A673 (cell line): Measurements from ENCODE around the gene PLCB4. TPM values are rescaled to one million over a fixed set of nuclear protein-coding genes. Genes with fewer than 3 reads are reported as not detected.

Source experiments
- BruUV-seq: library from RNA; stranded (reverse); fragments of 400-500 nt; replicated peaks from 2 replicates; lab custom pipeline; 2021; lab: Mats Ljungman, UMichigan
- CTCF ChIA-PET: fragments of 300-600 bp; sonication (Branson Sonifier 250); formaldehyde crosslinking; loops from one replicate; lab custom pipeline; 2022; ENCODE audit warnings: antibody characterized with exemption; lab: Charles Lee
- POLR2A ChIA-PET: fragments of 300-600 bp; sonication (Branson Sonifier 250); formaldehyde crosslinking; loops from one replicate; lab custom pipeline; 2022; ENCODE audit warnings: antibody characterized with exemption; ENCODE audit not compliant: low non-redundant PET; lab: Charles Lee
- DNase-seq: peaks from one replicate; pipeline ENCODE4 v3.0.0-alpha.2; 2015; ENCODE audit warnings: low spot score
- H3K27ac ChIP-seq: fragments of 200-600 bp; sonication (generic); 2 replicates; pipeline ENCODE4 v1.5.1; 2016; ENCODE audit warnings: mixed run types, low read depth, mild to moderate bottlenecking, mixed read lengths, antibody characterized with exemption, low read length; ENCODE audit not compliant: poor library complexity, severe bottlenecking
- H3K27me3 ChIP-seq: fragments of 200-600 bp; sonication (generic); replicated peaks from 2 replicates; pipeline ENCODE4 v1.6.1; 2017; ENCODE audit warnings: mixed run types, low read depth, mild to moderate bottlenecking, mixed read lengths, antibody characterized with exemption, low read length; ENCODE audit not compliant: insufficient read depth, poor library complexity
- H3K36me3 ChIP-seq: fragments of 200-600 bp; sonication (generic); 2 replicates; pipeline ENCODE4 v1.6.1; 2016; ENCODE audit warnings: mixed run types, mild to moderate bottlenecking, mixed read lengths, antibody characterized with exemption, low read length; ENCODE audit not compliant: insufficient read depth, poor library complexity, severe bottlenecking
- H3K4me1 ChIP-seq: fragments of 200-600 bp; sonication (generic); 2 replicates; pipeline ENCODE4 v1.6.1; 2017; ENCODE audit warnings: mixed run types, mild to moderate bottlenecking, mixed read lengths, antibody characterized with exemption, low read length; ENCODE audit not compliant: insufficient read depth, poor library complexity, severe bottlenecking
- H3K4me3 ChIP-seq: fragments of 200-600 bp; sonication (generic); 2 replicates; pipeline ENCODE4 v1.5.1; 2016; ENCODE audit warnings: low read depth, mixed run types, mild to moderate bottlenecking, mixed read lengths, low read length; ENCODE audit not compliant: poor library complexity, severe bottlenecking
- H3K9me3 ChIP-seq: fragments of 200-600 bp; sonication (generic); 2 replicates; pipeline ENCODE4 v1.6.1; 2016; ENCODE audit warnings: mixed run types, low read depth, mild to moderate bottlenecking, mixed read lengths, antibody characterized with exemption, low read length; ENCODE audit not compliant: poor library complexity, severe bottlenecking
- EZH2 ChIP-seq: fragments of 200-600 bp; sonication (generic); IDR thresholded peaks from 2 replicates; pipeline ENCODE4 v1.6.1; 2017; ENCODE audit warnings: borderline replicate concordance, low read depth, mild to moderate bottlenecking, mixed read lengths, antibody characterized with exemption, low read length; ENCODE audit not compliant: poor library complexity, severe bottlenecking
- intact Hi-C: fragments of 100-400 bp; cut with micrococcal nuclease; formaldehyde crosslinking; loops from one replicate; pipeline ENCODE4 v1.10.0; 2022; ENCODE audit not compliant: unreplicated experiment
- total RNA-seq: library from RNA; stranded (reverse); gene quantifications from 2 replicates; pipeline ENCODE4 v1.2.3, GENCODE V29; 2021
- TF ChIP-seq, protein P1 (sequence below): fragments of 300-800, 200-600 bp; sonication (generic); conservative IDR thresholded peaks from 2 replicates; pipeline ENCODE4 v1.5.1; 2017; ENCODE audit warnings: low read depth, mild to moderate bottlenecking, antibody characterized with exemption, low read length, moderate library complexity, mixed read lengths

PLCB4 gene
- total RNA-seq, 1 experiment from 2014 or later = 6.2 TPM

GRCh38 chr20:9255171-9255570, 186.3 kb downstream of the PLCB4 start:
- no peaks in the 10 kb centered on the region for H3K9me3 ChIP-seq
- peak; percentile 15 for DNase-seq
- intact Hi-C loops = no loop called here
- no TSS peak for BruUV-seq
- peaks cover 5% of the 10 kb centered on the region for H3K4me1 ChIP-seq
- no peaks in the 10 kb centered on the region for H3K36me3 ChIP-seq
- no peak overlapping the region for H3K27ac ChIP-seq
- TF ChIP-seq, protein P1, sequence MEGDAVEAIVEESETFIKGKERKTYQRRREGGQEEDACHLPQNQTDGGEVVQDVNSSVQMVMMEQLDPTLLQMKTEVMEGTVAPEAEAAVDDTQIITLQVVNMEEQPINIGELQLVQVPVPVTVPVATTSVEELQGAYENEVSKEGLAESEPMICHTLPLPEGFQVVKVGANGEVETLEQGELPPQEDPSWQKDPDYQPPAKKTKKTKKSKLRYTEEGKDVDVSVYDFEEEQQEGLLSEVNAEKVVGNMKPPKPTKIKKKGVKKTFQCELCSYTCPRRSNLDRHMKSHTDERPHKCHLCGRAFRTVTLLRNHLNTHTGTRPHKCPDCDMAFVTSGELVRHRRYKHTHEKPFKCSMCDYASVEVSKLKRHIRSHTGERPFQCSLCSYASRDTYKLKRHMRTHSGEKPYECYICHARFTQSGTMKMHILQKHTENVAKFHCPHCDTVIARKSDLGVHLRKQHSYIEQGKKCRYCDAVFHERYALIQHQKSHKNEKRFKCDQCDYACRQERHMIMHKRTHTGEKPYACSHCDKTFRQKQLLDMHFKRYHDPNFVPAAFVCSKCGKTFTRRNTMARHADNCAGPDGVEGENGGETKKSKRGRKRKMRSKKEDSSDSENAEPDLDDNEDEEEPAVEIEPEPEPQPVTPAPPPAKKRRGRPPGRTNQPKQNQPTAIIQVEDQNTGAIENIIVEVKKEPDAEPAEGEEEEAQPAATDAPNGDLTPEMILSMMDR = no peak
- no peak for TF ChIP-seq EZH2
- no peak overlapping the region for H3K4me3 ChIP-seq
- POLR2A ChIA-PET = no interaction called here
- no peaks in the 10 kb centered on the region for H3K27me3 ChIP-seq
- CTCF ChIA-PET = no interaction called here

- Histone ChIP-seq H3K9me3 (no peaks in the 10 kb centered on the region), H3K4me1 (peaks cover 5% of the 10 kb centered on the region), H3K27me3 (no peaks in the 10 kb centered on the region), H3K27ac (no peak overlapping the region), H3K4me3 (no peak overlapping the region), H3K36me3 (no peaks in the 10 kb centered on the region)
- TF ChIP-seq, protein P1 = no peak
- no peak for TF ChIP-seq EZH2
- POLR2A ChIA-PET = no interaction called here
- intact Hi-C loops = no loop called here
- DNase-seq = no peak
- BruUV-seq = no TSS peak
- CTCF ChIA-PET = no interaction called here
Measured at GRCh38 chr20:9256393-9256792, 187.5 kb downstream of the PLCB4 start.

DNA sequence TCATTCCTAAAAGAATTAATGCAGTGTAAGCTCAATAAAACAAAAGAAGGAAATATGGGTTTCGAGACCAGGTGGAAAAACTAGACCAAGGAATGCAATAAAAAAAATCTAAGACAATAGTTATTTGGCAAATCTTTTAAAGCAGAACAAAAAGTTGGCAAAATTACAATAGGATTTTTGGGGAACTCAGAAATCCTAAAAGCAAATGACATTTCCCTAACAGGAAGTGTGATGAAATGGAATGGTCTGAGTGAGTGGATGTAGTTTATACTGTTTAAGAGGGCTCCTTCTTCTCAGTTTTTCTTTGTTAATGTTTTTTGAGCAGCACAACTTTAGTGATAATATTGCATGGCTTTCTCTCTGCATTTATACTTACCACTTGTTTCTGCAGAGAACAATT, 190.0 kb downstream of the PLCB4 start:
- H3K36me3 ChIP-seq = no peaks in the 10 kb centered on the region
- H3K4me1 ChIP-seq = peaks cover 5% of the 10 kb centered on the region
- no peak for TF ChIP-seq EZH2
- TF ChIP-seq, protein P1 = no peak
- CTCF ChIA-PET = no interaction called here
- H3K4me3 ChIP-seq = no peak overlapping the region
- no peak for DNase-seq
- H3K27ac ChIP-seq = no peak overlapping the region
- H3K9me3 ChIP-seq = no peaks in the 10 kb centered on the region
- POLR2A ChIA-PET = no interaction called here
- no TSS peak for BruUV-seq
- intact Hi-C loops = no loop called here
- H3K27me3 ChIP-seq = no peaks in the 10 kb centered on the region
